Suprapubic skin (tissue), 4 donors: ENCODE data around the gene WDR31. TPM values are rescaled to one million over a fixed set of nuclear protein-coding genes. Genes with fewer than 3 reads are reported as not detected.

Source experiments
- DNase-seq, 2 donors: peaks; one replicate each; pipeline ENCODE4 v3.0.0-alpha.2; 2019; ENCODE audit warnings: low spot score in 2 of 2
- H3K27ac ChIP-seq: fragments of 200-600 bp; sonication (generic); one replicate; pipeline ENCODE4 v1.5.1; 2019
- H3K27me3 ChIP-seq: fragments of 200-600 bp; sonication (generic); one replicate; pipeline ENCODE4 v1.5.1; 2019
- H3K36me3 ChIP-seq: fragments of 200-600 bp; sonication (generic); one replicate; pipeline ENCODE4 v1.5.1; 2019
- H3K4me1 ChIP-seq: fragments of 200-600 bp; sonication (generic); one replicate; pipeline ENCODE4 v1.5.1; 2019
- H3K4me3 ChIP-seq: fragments of 200-600 bp; sonication (generic); one replicate; pipeline ENCODE4 v1.5.1; 2019; ENCODE audit warnings: mild to moderate bottlenecking
- H3K9me3 ChIP-seq: fragments of 200-600 bp; sonication (generic); one replicate; pipeline ENCODE4 v1.5.1; 2019
- EP300 ChIP-seq: sonication (generic); formaldehyde crosslinking; IDR thresholded peaks from one replicate; pipeline ENCODE4 v1.6.1; 2017; ENCODE audit warnings: antibody characterized with exemption
- POLR2A ChIP-seq, 2 donors: fragments of 450-650 bp; IDR thresholded peaks; one replicate each; pipeline ENCODE4 v1.6.1; 2017; ENCODE audit warnings: antibody characterized with exemption in 2 of 2, mild to moderate bottlenecking in 2 of 2, moderate library complexity in 2 of 2
- POLR2AphosphoS5 ChIP-seq, 3 donors: sonication (generic); formaldehyde crosslinking; IDR thresholded peaks; one replicate each; pipeline ENCODE4 v1.6.1; 2017; ENCODE audit warnings: antibody characterized with exemption in 3 of 3
- WGBS: methylation state at CpG from one replicate; pipeline ENCODE4 v1.1.5; 2018; 5-methylcytosine and 5-hydroxymethylcytosine counted together
- total RNA-seq, 4 donors: library from RNA; depleted of rRNA; stranded (reverse); fragments of >200 nt; gene quantifications; one replicate each; pipeline ENCODE4 v1.1.0, GENCODE V29; 2016
- TF ChIP-seq, protein P1 (sequence below), 2 donors: fragments of 200-600 bp in 1 of 2; fragments of 450-650 bp in 1 of 2; sonication (generic) in 1 of 2; IDR thresholded peaks; one replicate each; pipeline ENCODE4 v1.5.1; 2016 to 2019; ENCODE audit warnings: antibody characterized with exemption in 2 of 2, mild to moderate bottlenecking in 1 of 2, moderate library complexity in 1 of 2

Gene WDR31
- total RNA-seq, 4 donors from 2014 or later: 1.2 to 3.5 (median 1.7) TPM

DNA sequence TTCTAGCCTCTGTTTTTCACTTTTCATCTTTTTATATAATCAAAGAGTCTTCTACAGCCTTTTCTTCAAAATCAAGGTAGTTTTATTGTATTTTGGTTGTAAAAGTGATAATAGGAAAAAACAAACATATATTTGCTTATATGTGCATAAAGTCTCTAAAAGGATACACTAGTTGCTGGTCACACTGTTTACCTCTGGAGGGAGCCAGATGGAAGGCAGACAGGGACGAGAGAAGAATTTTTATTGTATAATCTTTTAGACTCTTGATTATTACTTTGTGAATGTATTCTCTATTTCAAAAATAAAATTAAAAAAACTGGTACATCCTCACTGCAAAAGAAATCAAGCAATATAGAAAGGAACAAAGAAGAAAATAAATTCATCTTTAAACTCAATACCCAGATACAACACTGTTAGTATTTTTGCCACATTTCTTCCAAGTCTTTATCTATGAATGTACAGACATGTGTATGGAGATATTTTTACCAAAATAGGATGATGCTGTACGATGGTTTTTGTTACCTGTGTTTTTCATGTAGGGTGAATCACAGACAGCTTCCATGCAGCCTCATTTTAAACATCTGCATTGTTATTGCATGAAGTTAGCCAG, 30.8 kb downstream of the WDR31 start:
- H3K36me3 ChIP-seq: no peaks in the 10 kb centered on the region
- 7% methylated on average over 2 of the region's 2 CpGs for WGBS
- no peaks in the 10 kb centered on the region for H3K27me3 ChIP-seq
- no peak for TF ChIP-seq EP300
- TF ChIP-seq, protein P1, sequence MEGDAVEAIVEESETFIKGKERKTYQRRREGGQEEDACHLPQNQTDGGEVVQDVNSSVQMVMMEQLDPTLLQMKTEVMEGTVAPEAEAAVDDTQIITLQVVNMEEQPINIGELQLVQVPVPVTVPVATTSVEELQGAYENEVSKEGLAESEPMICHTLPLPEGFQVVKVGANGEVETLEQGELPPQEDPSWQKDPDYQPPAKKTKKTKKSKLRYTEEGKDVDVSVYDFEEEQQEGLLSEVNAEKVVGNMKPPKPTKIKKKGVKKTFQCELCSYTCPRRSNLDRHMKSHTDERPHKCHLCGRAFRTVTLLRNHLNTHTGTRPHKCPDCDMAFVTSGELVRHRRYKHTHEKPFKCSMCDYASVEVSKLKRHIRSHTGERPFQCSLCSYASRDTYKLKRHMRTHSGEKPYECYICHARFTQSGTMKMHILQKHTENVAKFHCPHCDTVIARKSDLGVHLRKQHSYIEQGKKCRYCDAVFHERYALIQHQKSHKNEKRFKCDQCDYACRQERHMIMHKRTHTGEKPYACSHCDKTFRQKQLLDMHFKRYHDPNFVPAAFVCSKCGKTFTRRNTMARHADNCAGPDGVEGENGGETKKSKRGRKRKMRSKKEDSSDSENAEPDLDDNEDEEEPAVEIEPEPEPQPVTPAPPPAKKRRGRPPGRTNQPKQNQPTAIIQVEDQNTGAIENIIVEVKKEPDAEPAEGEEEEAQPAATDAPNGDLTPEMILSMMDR (IDR thresholded peaks at IDR 0.05): peak; percentile 25 to 61
- H3K4me1 ChIP-seq: no peaks in the 10 kb centered on the region
- H3K9me3 ChIP-seq: no peaks in the 10 kb centered on the region
- H3K27ac ChIP-seq: no peak overlapping the region
- DNase-seq: no peak
- H3K4me3 ChIP-seq: no peak overlapping the region

DNA sequence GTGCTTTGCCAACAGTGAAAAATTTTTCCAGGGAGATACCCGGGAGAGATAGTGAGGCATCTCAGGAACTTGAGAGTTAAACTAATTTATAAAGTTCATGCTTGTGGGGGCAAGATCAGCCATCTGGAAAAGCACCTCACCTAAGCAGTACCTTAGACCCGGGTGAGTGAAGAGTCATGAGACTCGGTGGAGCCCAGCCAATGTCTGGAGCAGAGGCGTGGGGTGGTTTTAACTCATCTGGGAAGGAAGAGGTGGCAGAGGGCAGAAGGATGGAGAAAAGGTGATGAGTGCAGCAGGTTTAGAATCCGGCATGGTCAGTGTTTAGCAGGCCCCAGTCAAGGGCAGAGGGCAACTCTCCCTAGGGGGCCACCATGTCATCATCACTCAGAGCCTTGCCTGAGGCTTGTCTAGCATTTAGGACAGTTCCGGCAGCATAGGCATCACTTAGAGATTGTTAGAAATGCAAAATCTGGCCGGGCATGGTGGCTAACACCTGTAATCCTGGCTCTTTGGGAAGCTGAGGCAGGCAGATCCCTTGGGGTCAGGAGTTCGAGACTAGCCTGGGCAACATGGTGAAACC, 32.6 kb downstream of the WDR31 start:
- Histone ChIP-seq H3K4me1 (no peaks in the 10 kb centered on the region), H3K4me3 (no peak overlapping the region), H3K27ac (no peak overlapping the region), H3K36me3 (no peaks in the 10 kb centered on the region), H3K9me3 (no peaks in the 10 kb centered on the region), H3K27me3 (no peaks in the 10 kb centered on the region)
- DNase-seq: no peak
- 58% methylated on average over 8 of the region's 8 CpGs for WGBS
- no peak for TF ChIP-seq POLR2A (IDR thresholded peaks at IDR 0.05)
- TF ChIP-seq POLR2AphosphoS5 (IDR thresholded peaks at IDR 0.05): no peak
- no peak for TF ChIP-seq EP300
- TF ChIP-seq, protein P1 (IDR thresholded peaks at IDR 0.05): no peak

DNA sequence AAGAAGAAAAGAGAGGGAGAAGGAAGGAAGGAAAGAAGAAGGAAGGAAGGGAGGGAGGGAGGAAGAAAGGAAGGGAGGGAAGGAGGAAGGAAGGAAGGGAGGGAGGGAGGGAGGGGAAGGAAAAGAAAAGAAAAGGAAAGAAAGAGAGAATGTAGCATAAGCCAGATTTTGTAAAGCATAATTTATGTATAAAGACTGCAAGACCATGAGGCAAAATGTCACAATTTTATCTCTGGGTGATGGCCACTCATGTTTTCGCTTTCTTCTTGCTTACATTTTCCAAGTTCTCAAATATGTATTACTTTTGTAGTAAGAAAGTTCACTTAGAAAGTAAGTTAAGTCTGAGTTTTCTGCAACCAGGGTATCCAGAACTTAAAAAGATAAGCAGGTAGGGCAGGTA, 33.5 kb downstream of the WDR31 start:
- Histone ChIP-seq H3K4me1 (no peaks in the 10 kb centered on the region), H3K27me3 (no peaks in the 10 kb centered on the region), H3K27ac (no peak overlapping the region), H3K9me3 (no peaks in the 10 kb centered on the region), H3K36me3 (no peaks in the 10 kb centered on the region), H3K4me3 (no peak overlapping the region)
- WGBS: 95% methylated on average over 1 of the region's 1 CpG
- TF ChIP-seq, protein P1 (IDR thresholded peaks at IDR 0.05): no peak
- TF ChIP-seq POLR2A (IDR thresholded peaks at IDR 0.05): no peak
- TF ChIP-seq POLR2AphosphoS5 (IDR thresholded peaks at IDR 0.05): no peak
- TF ChIP-seq EP300: no peak
- no peak for DNase-seq

DNA sequence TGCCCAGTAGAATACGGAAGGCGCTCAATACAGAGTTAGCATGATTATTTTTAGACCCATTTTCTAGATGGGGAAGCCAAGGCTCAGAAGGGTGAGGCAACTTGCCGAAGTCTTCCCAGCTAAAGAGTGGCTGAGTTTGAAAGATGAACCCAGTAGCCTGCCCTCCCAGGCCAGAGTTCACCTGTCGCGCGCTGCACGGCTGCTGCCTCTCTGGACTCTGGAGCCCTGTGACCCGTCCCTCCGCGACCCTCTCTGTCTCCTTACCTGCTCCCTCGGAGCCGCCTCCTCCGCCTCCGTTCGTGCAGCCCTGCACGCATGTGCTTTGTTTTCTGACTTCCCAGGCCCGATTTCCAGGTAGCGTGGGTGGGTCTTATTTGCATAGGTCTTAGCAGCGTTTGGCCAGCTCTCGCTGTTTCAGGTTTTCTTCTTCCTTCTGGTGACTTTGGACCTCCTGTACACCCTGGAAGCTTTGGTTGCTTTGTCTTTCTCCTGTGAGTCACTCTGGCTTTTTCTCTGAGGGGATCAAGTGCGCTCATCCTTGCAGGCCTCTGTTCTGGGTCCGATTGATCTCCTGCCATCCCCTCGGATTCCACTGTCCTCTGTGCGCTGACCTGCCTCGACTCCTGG, 37.2 kb downstream of the WDR31 start, which contains the start of gene RNF183:
RNF183 (minus strand) TSS at position 585 of the 627 bp plus-strand sequence. CDS start 5,192 bp downstream, outside the sequence.
- Histone ChIP-seq H3K27me3 (no peaks in the 10 kb centered on the region), H3K9me3 (no peaks in the 10 kb centered on the region), H3K36me3 (no peaks in the 10 kb centered on the region), H3K4me1 (no peaks in the 10 kb centered on the region), H3K4me3 (no peak within 1 kb of the TSS), H3K27ac (no peak within 1 kb of the TSS)
- DNase-seq: no peak
- no peak for TF ChIP-seq POLR2AphosphoS5 (IDR thresholded peaks at IDR 0.05)
- TF ChIP-seq, protein P1 (IDR thresholded peaks at IDR 0.05): no peak
- TF ChIP-seq EP300: no peak
- TF ChIP-seq POLR2A (IDR thresholded peaks at IDR 0.05): no peak
- WGBS: 83% methylated on average over 25 of the region's 25 CpGs

DNA sequence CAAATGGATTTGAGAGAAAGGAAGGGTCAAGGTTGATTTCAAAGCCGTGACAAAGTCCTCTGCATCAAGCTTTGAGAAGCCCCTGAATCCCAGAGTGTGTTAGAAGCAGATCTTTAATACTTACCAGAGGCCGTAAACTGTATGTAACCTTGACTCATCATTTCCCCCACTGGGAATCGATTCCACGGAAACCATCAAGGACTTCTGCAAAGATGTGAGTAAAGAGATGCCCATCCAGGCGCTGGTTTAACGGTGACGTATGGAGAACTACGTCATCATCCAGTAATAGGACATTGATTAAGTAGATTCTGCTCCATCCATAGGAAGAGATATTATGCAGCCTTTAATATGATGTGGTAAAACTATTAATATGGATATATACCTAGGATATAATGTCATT, 38.5 kb downstream of the WDR31 start:
- Histone ChIP-seq H3K27me3 (no peaks in the 10 kb centered on the region), H3K27ac (no peak overlapping the region), H3K36me3 (no peaks in the 10 kb centered on the region), H3K4me3 (no peak overlapping the region), H3K9me3 (no peaks in the 10 kb centered on the region), H3K4me1 (no peaks in the 10 kb centered on the region)
- TF ChIP-seq, protein P1 (IDR thresholded peaks at IDR 0.05): no peak
- TF ChIP-seq POLR2AphosphoS5 (IDR thresholded peaks at IDR 0.05): no peak
- no peak for TF ChIP-seq POLR2A (IDR thresholded peaks at IDR 0.05)
- no peak for TF ChIP-seq EP300
- no peak for DNase-seq
- 83% methylated on average over 8 of the region's 8 CpGs for WGBS
